SK-N-MC (cell line): ENCODE measurements around the gene GABRG3.

ENCODE experiments used
- DNase-seq: peaks from one replicate; pipeline ENCODE4 v3.0.0-alpha.2; 2011; ENCODE audit warnings: low read depth, low spot score
- H3K27ac ChIP-seq: fragments of 200-600 bp; sonication (generic); 2 replicates; pipeline ENCODE4 v1.5.1; 2016; ENCODE audit warnings: mixed run types
- H3K36me3 ChIP-seq: fragments of 200-600 bp; sonication (generic); 2 replicates; pipeline ENCODE4 v1.6.1; 2017; ENCODE audit warnings: antibody characterized with exemption, low read length, mixed read lengths; ENCODE audit not compliant: insufficient read depth
- H3K4me3 ChIP-seq: fragments of 200-600 bp; sonication (generic); 2 replicates; pipeline ENCODE4 v1.5.1; 2016
- H3K9ac ChIP-seq: fragments of 200-600 bp; sonication (generic); 2 replicates; pipeline ENCODE4 v1.8.0; 2017; ENCODE audit warnings: mixed run types, mixed read lengths; ENCODE audit not compliant: insufficient read length
- H3K9me3 ChIP-seq: fragments of 200-600 bp; sonication (generic); 2 replicates; pipeline ENCODE4 v1.6.1; 2017; ENCODE audit warnings: low read depth, mild to moderate bottlenecking, antibody characterized with exemption, low read length, moderate library complexity, mixed read lengths
- EZH2 ChIP-seq: fragments of 200-600 bp; sonication (generic); IDR thresholded peaks from one replicate; pipeline ENCODE4 v1.6.1; 2017; ENCODE audit warnings: antibody characterized with exemption
- FOXP2 ChIP-seq: optimal IDR thresholded peaks from 2 replicates; pipeline ENCODE3; 2011; ENCODE audit warnings: mild to moderate bottlenecking, moderate library complexity; ENCODE audit not compliant: insufficient read depth; ENCODE audit errors: extremely low read length, control extremely low read depth
- POLR2AphosphoS5 ChIP-seq: IDR thresholded peaks from 2 replicates; pipeline ENCODE4 v1.6.1; 2012; ENCODE audit warnings: mild to moderate bottlenecking, low read depth, low read length, borderline replicate concordance

GABRG3 gene

GRCh38 chr15:27089676-27090075 is 118.7 kb downstream of the GABRG3 start:
- no peak for TF ChIP-seq POLR2AphosphoS5
- no peak for TF ChIP-seq FOXP2
- TF ChIP-seq EZH2 = no peak
- H3K36me3 ChIP-seq = no peaks in the 10 kb centered on the region
- H3K9me3 ChIP-seq = no peaks in the 10 kb centered on the region
- no peak overlapping the region for H3K4me3 ChIP-seq
- no peak overlapping the region for H3K27ac ChIP-seq
- no peak overlapping the region for H3K9ac ChIP-seq
- DNase-seq = no peak

GRCh38 chr15:27091270-27091940 is 120.4 kb downstream of the GABRG3 start:
- H3K36me3 ChIP-seq = no peaks in the 10 kb centered on the region
- DNase-seq = no peak
- no peak overlapping the region for H3K9ac ChIP-seq
- no peak for TF ChIP-seq EZH2
- TF ChIP-seq FOXP2 = no peak
- no peak for TF ChIP-seq POLR2AphosphoS5
- H3K4me3 ChIP-seq = no peak overlapping the region
- no peak overlapping the region for H3K27ac ChIP-seq
- no peaks in the 10 kb centered on the region for H3K9me3 ChIP-seq

GRCh38 chr15:27092390-27092789 is 121.4 kb downstream of the GABRG3 start:
- Histone ChIP-seq H3K9ac (no peak overlapping the region), H3K9me3 (no peaks in the 10 kb centered on the region), H3K36me3 (no peaks in the 10 kb centered on the region), H3K27ac (no peak overlapping the region), H3K4me3 (no peak overlapping the region)
- DNase-seq = no peak
- no peak for TF ChIP-seq EZH2
- no peak for TF ChIP-seq FOXP2
- no peak for TF ChIP-seq POLR2AphosphoS5

GRCh38 chr15:27094235-27094634 is 123.3 kb downstream of the GABRG3 start:
- TF ChIP-seq POLR2AphosphoS5 (no peak), EZH2 (no peak), FOXP2 (no peak)
- Histone ChIP-seq H3K4me3 (no peak overlapping the region), H3K9ac (no peak overlapping the region), H3K9me3 (no peaks in the 10 kb centered on the region), H3K36me3 (no peaks in the 10 kb centered on the region), H3K27ac (no peak overlapping the region)
- no peak for DNase-seq

- Histone ChIP-seq H3K9ac (no peak overlapping the region), H3K9me3 (no peaks in the 10 kb centered on the region), H3K4me3 (no peak overlapping the region), H3K27ac (no peak overlapping the region), H3K36me3 (no peaks in the 10 kb centered on the region)
- no peak for TF ChIP-seq FOXP2
- no peak for TF ChIP-seq EZH2
- no peak for TF ChIP-seq POLR2AphosphoS5
- DNase-seq = no peak
These were observed 125.1 kb downstream of the GABRG3 start for GRCh38 chr15:27095886-27096624.

GRCh38 chr15:27097506-27097905 is 126.5 kb downstream of the GABRG3 start:
- no peak overlapping the region for H3K27ac ChIP-seq
- no peak for DNase-seq
- H3K9me3 ChIP-seq = no peaks in the 10 kb centered on the region
- no peak overlapping the region for H3K4me3 ChIP-seq
- no peaks in the 10 kb centered on the region for H3K36me3 ChIP-seq
- no peak for TF ChIP-seq FOXP2
- TF ChIP-seq POLR2AphosphoS5 = no peak
- TF ChIP-seq EZH2 = no peak
- no peak overlapping the region for H3K9ac ChIP-seq

GRCh38 chr15:27101982-27102381 is 131.0 kb downstream of the GABRG3 start:
- no peak overlapping the region for H3K9ac ChIP-seq
- no peaks in the 10 kb centered on the region for H3K36me3 ChIP-seq
- DNase-seq = no peak
- H3K4me3 ChIP-seq = no peak overlapping the region
- H3K9me3 ChIP-seq = no peaks in the 10 kb centered on the region
- TF ChIP-seq FOXP2 (no peak), EZH2 (no peak), POLR2AphosphoS5 (no peak)
- H3K27ac ChIP-seq = no peak overlapping the region

GRCh38 chr15:27111323-27111722 is 140.3 kb downstream of the GABRG3 start:
- Histone ChIP-seq H3K9me3 (no peaks in the 10 kb centered on the region), H3K36me3 (no peaks in the 10 kb centered on the region), H3K4me3 (no peak overlapping the region), H3K27ac (no peak overlapping the region), H3K9ac (no peak overlapping the region)
- no peak for TF ChIP-seq POLR2AphosphoS5
- TF ChIP-seq FOXP2 = no peak
- TF ChIP-seq EZH2 = no peak
- DNase-seq = no peak

- no peaks in the 10 kb centered on the region for H3K9me3 ChIP-seq
- H3K27ac ChIP-seq = no peak overlapping the region
- no peak for DNase-seq
- no peak for TF ChIP-seq EZH2
- no peak for TF ChIP-seq POLR2AphosphoS5
- no peak for TF ChIP-seq FOXP2
- no peaks in the 10 kb centered on the region for H3K36me3 ChIP-seq
- H3K4me3 ChIP-seq = no peak overlapping the region
- H3K9ac ChIP-seq = no peak overlapping the region
These were observed 143.5 kb downstream of the GABRG3 start for GRCh38 chr15:27114473-27114872.
